B cell (primary cell): ENCODE results near the gene EEPD1.

ENCODE experiments used
- CTCF ChIP-seq: fragments of 200-600 bp; IDR thresholded peaks from one replicate; pipeline ENCODE4 v1.8.0; 2022; ENCODE audit warnings: antibody characterized with exemption, mild to moderate bottlenecking
- EZH2 ChIP-seq: IDR thresholded peaks from 2 replicates; pipeline ENCODE4 v1.6.1; 2012; ENCODE audit warnings: borderline replicate concordance, low read depth, mild to moderate bottlenecking, moderate library complexity, low read length; ENCODE audit not compliant: insufficient read depth, poor library complexity, severe bottlenecking

- TF ChIP-seq CTCF (no peak), EZH2 (no peak)
Measured at GRCh38 chr7:36115448-36116321, 37.4 kb upstream of the EEPD1 start.
